IPS DF 4.7 (cell line): ENCODE measurements around the gene VIM.

Source experiments
- DNase-seq: peaks from one replicate; pipeline ENCODE4 v3.0.0-alpha.2; 2013; ENCODE audit warnings: low spot score; ENCODE audit errors: extremely low read depth

The VIM gene

GRCh38 chr10:17228091-17229015 lies at the start of gene VIM:
TSS of gene VIM (plus strand) at chr10:17228241. CDS start at chr10:17229423, 1,182 bp downstream.
- DNase-seq: peak; percentile 69

- no peak for DNase-seq
Observed at GRCh38 chr10:17179002-17179401, 49.0 kb upstream of the VIM start.

- no peak for DNase-seq
Observed at GRCh38 chr10:17181110-17181509, 46.9 kb upstream of the VIM start.

GRCh38 chr10:17181751-17182150 lies 46.3 kb upstream of the VIM start:
- no peak for DNase-seq

- DNase-seq: no peak
Observed at GRCh38 chr10:17183110-17183509, 44.9 kb upstream of the VIM start.

- DNase-seq: no peak
Observed at GRCh38 chr10:17185873-17186272, 42.2 kb upstream of the VIM start.

- DNase-seq: no peak
Observed at GRCh38 chr10:17188644-17189172, 39.3 kb upstream of the VIM start.

- no peak for DNase-seq
Observed at GRCh38 chr10:17190602-17191001, 37.4 kb upstream of the VIM start.

- no peak for DNase-seq
Observed at GRCh38 chr10:17195083-17195482, 33.0 kb upstream of the VIM start.

GRCh38 chr10:17196045-17196444 lies 32.0 kb upstream of the VIM start:
- DNase-seq: no peak

- DNase-seq: no peak
Observed at GRCh38 chr10:17196573-17196972, 31.5 kb upstream of the VIM start.

GRCh38 chr10:17199351-17199804 lies 28.7 kb upstream of the VIM start:
- DNase-seq: no peak

- no peak for DNase-seq
Observed at GRCh38 chr10:17200001-17200911, 27.8 kb upstream of the VIM start.

GRCh38 chr10:17200912-17201793 lies 26.9 kb upstream of the VIM start, which contains the start of gene TRDMT1:
TSS of gene TRDMT1 (minus strand) at chr10:17201672. CDS start at chr10:17201634, 38 bp downstream.
- DNase-seq: no peak

GRCh38 chr10:17201794-17202116 lies 26.3 kb upstream of the VIM start:
- no peak for DNase-seq

- DNase-seq: no peak
Observed at GRCh38 chr10:17202506-17202905, 25.5 kb upstream of the VIM start.

- DNase-seq: no peak
Observed at GRCh38 chr10:17202999-17203398, 25.0 kb upstream of the VIM start.

- no peak for DNase-seq
Observed at GRCh38 chr10:17203416-17203815, 24.6 kb upstream of the VIM start.

GRCh38 chr10:17206210-17206709 lies 21.8 kb upstream of the VIM start:
- no peak for DNase-seq

GRCh38 chr10:17208476-17208875 lies 19.6 kb upstream of the VIM start:
- no peak for DNase-seq

- no peak for DNase-seq
Observed at GRCh38 chr10:17209302-17209701, 18.7 kb upstream of the VIM start.
